GM21619 (cell line): ENCODE measurements around the gene MRGPRF.

Experiments
- ATAC-seq: cut with Tn5 transposase; IDR thresholded peaks from one replicate; pipeline ENCODE4 v1.9.1; 2021; ENCODE audit not compliant: unreplicated experiment

Gene MRGPRF

DNA sequence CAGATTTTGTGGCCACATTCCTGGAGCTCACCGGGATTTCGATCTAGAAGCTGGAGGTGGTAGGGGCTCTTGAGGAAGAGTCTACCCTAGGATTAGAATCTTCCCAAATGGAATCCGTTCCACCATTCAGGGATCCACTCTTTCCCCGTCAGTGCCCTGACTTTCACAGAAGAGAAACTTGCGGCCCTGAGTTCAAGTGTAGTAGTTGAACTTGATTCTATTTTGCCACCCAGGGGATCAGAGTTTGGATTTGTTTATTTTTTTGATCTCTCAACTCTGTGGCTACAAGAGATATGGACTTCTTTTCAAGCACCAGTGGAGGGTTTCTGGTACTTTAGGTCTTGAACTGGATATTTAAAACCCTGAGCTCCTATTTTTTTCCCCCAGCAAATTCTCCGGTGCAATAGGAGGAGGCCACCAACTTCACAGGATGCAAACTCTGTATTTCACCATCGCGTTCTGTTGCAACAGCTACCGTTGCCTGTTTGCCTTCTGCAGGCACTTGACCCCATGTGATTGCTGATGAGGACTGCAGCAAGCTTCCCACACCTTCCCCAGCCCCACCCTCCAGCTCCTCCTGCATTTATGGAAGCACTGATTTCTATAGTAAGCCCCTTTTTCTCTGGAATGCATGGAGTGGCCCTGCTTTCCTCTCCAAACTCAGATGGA is 14.8 kb upstream of the MRGPRF start:
- ATAC-seq = no peak

GRCh38 chr11:69024509-69024908 is 11.5 kb upstream of the MRGPRF start:
- no peak for ATAC-seq

- ATAC-seq = no peak
Observed at GRCh38 chr11:69022260-69022659, 9.2 kb upstream of the MRGPRF start.

- no peak for ATAC-seq
Observed at GRCh38 chr11:69018924-69019323, 5.9 kb upstream of the MRGPRF start.

- no peak for ATAC-seq
Observed at GRCh38 chr11:69017951-69018350, 4.9 kb upstream of the MRGPRF start.

GRCh38 chr11:69014898-69015549 is 2.0 kb upstream of the MRGPRF start:
- no peak for ATAC-seq

GRCh38 chr11:69014084-69014851 is 1.2 kb upstream of the MRGPRF start:
- ATAC-seq = no peak

- no peak for ATAC-seq
Observed at GRCh38 chr11:69012092-69013008, 696 bp downstream of the MRGPRF start.

DNA sequence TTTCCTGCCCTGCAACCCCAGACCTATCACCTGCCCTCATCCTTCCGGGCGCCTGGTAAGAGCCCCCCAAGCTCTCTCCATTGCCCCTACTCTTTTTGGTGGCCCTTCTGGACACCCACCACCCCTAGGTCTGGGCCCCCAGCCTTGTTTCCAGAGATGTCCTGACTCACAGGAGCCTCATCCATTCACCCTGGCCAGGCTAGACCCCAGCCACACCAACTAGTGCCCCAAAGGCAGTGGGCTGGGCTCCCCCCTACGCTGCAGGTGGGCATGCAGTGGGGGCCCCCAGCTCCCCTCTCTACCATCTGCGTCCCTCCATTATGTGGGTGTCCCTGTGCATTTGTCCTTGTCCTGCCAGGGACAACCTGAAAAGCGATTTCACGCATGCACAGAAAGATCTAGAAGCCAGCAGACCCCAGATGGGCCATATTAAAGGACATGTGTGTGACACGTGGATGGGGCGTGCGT is 1.4 kb downstream of the MRGPRF start:
- no peak for ATAC-seq

- no peak for ATAC-seq
Observed at GRCh38 chr11:69010964-69011623, 2.0 kb downstream of the MRGPRF start.

- no peak for ATAC-seq
Observed at GRCh38 chr11:69010361-69010891, 2.6 kb downstream of the MRGPRF start.

DNA sequence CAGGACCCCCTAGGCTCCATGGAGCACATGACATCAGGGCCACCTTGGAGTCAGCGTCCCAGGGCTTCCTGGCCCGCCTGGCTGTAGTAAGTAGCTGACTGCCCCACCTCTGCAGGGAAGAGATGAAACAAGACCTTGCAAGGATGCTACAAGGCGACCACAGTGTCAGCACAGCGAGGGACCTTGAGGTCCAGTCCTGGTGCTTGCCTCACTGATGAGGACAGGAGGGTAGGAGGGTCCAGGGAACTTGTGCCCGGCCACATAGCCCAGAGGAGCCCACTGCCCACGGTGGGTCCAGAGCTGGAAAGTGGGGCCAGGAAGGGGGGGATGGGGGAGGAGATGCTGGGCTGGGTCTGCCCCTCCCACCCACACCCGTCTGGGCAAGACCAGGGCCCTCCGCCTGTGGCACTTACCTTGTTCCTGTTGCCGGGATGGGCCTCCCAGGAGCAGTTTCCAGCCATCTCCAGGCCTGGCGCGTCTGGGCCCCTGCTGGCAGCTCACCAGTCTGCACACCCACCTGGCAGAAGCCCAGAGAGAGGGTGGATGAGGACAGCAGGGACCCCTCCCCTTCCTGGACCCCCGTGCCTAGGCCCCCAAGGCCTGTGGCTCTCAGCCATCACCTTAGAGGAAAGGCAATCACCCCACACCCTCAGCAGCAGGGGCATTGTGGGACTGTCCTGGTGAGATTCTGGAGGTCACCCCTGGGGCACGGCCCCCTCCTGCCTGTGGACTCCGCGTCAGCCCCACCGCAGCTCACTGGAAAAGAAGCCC is 3.4 kb downstream of the MRGPRF start:
- ATAC-seq = no peak

- no peak for ATAC-seq
Observed at GRCh38 chr11:69008737-69009440, 4.2 kb downstream of the MRGPRF start.

DNA sequence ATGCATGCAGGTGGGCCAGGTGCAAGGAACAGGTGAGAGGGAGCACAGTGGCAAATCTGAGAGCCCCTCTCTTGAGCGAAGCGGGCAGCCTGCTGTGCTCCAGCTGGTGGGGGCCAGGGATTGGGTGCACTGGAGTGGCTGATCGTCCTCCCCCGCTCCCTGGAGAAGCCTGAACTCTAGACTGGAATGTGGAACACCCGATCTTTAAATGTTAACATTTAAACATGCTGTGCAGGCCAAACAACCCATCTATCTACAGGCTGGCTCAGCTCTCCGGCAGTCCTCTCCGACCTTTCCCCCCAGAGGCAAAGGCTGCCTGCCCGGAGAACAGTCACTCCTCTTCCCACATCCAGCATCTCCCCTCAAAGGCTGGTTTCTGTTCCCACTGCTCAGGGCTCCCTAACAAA is 5.1 kb downstream of the MRGPRF start:
- no peak for ATAC-seq

- ATAC-seq = no peak
Observed at GRCh38 chr11:69006816-69007215, 6.2 kb downstream of the MRGPRF start.

DNA sequence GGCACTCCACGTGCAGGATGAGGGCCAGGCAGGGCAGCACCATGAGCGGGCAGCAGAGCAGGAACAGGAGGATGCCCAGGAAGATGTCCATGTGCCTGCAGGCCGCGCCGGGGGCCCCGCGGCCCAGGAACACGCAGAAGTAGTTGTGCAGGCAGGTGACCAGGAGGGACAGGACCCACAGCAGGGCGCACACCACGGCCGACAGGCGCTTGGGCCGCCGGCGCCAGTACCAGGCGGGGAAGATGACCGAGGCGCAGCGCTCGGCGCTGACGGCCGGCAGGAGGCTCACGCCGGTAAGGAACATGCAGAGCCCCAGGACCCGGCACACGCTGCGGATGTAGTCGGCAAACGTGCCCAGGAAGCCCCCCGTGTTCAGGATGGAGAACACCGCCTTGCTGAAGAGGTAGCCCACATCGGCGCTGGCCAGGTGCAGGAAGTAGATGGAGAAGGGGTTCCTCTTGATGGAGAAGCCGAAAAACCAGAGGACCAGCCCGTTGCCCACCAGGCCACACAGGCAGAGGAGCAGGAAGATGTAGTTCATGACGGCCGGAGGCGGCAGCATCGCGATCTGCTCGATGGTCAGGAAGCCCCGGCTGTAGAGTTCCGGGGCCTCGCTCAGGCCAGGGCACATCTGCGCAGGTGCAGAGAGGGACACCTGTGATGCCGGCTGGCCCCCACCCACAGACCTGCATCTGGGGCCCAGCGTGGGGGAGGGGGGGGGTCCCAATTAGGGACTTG is 7.2 kb downstream of the MRGPRF start:
- no peak for ATAC-seq

GRCh38 chr11:69005183-69005630 is 7.8 kb downstream of the MRGPRF start:
- ATAC-seq = no peak
